ENCODE data around the gene AP1AR.

DNA sequence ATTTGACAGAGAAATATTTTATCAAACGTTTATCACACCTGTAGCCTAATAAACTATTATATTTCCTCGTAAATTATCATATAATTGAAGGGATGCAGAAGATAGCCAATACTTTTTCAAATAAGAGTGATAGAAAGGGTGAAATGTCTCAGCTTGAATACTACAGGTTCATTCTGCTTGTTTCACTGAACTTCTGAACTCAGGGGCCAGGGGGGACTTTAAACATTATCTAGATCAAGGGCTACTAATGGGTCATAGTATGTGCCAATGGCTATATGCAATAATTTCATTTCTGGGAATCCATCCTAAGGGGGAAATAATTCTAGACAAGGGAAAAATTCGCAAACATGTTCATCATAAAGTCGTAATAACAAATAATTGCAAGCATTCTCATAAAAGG is 68.1 kb downstream of the AP1AR start:
- TF ChIP-seq, protein P1, sequence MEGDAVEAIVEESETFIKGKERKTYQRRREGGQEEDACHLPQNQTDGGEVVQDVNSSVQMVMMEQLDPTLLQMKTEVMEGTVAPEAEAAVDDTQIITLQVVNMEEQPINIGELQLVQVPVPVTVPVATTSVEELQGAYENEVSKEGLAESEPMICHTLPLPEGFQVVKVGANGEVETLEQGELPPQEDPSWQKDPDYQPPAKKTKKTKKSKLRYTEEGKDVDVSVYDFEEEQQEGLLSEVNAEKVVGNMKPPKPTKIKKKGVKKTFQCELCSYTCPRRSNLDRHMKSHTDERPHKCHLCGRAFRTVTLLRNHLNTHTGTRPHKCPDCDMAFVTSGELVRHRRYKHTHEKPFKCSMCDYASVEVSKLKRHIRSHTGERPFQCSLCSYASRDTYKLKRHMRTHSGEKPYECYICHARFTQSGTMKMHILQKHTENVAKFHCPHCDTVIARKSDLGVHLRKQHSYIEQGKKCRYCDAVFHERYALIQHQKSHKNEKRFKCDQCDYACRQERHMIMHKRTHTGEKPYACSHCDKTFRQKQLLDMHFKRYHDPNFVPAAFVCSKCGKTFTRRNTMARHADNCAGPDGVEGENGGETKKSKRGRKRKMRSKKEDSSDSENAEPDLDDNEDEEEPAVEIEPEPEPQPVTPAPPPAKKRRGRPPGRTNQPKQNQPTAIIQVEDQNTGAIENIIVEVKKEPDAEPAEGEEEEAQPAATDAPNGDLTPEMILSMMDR (IDR thresholded peaks at IDR 0.05; ENCODE audit: low read depth, low read length), result no peak
- TF ChIP-seq EZH2phosphoT487 (IDR thresholded peaks at IDR 0.05; ENCODE audit: low read depth), result no peak
